Neural cell (in vitro differentiated cells): ENCODE data around the gene JOSD2. TPM values are rescaled to one million over a fixed set of nuclear protein-coding genes. Genes with fewer than 3 reads are reported as not detected.

Source experiments
- H2AFZ ChIP-seq: fragments of 200-600, 300-800 bp; sonication (generic), shearing (Covaris generic); 2 replicates; pipeline ENCODE4 v1.6.0; 2014; ENCODE audit warnings: low read depth, mild to moderate bottlenecking, antibody characterized with exemption, low read length, moderate library complexity
- H3F3A ChIP-seq: fragments of 200-600 bp; shearing (Covaris generic); 2 replicates; pipeline ENCODE4 v1.6.1; 2016; ENCODE audit warnings: mild to moderate bottlenecking, moderate library complexity, mixed read lengths, antibody characterized with exemption, low read length; ENCODE audit not compliant: insufficient read depth, poor library complexity, severe bottlenecking
- H3K27ac ChIP-seq: fragments of 200-600, 300-800 bp; sonication (generic), shearing (Covaris generic); 2 replicates; pipeline ENCODE4 v1.5.1; 2014; ENCODE audit warnings: mild to moderate bottlenecking, low read length, moderate library complexity
- H3K27me3 ChIP-seq: fragments of 300-800, 200-600 bp; sonication (generic), shearing (Covaris generic); 2 replicates; pipeline ENCODE4 v1.6.0; 2014; ENCODE audit warnings: mild to moderate bottlenecking, low read depth, low read length, moderate library complexity; ENCODE audit not compliant: insufficient read depth
- H3K36me3 ChIP-seq: fragments of 300-800, 200-600 bp; sonication (generic), shearing (Covaris generic); 2 replicates; pipeline ENCODE4 v1.5.1; 2014; ENCODE audit warnings: mild to moderate bottlenecking, antibody characterized with exemption, low read length, moderate library complexity; ENCODE audit not compliant: insufficient read depth
- H3K4me2 ChIP-seq: fragments of 300-800, 200-600 bp; sonication (generic), shearing (Covaris generic); 2 replicates; pipeline ENCODE4 v1.6.0; 2014; ENCODE audit warnings: mild to moderate bottlenecking, low read length
- H3K4me3 ChIP-seq: fragments of 300-800, 200-600 bp; sonication (generic), shearing (Covaris generic); 2 replicates; pipeline ENCODE4 v1.5.1; 2014; ENCODE audit warnings: mild to moderate bottlenecking, low read length, moderate library complexity
- H3K79me2 ChIP-seq: fragments of 200-600 bp; shearing (Covaris generic); replicated peaks from 2 replicates; pipeline ENCODE4 v1.6.0; 2014; ENCODE audit warnings: mild to moderate bottlenecking, low read length, moderate library complexity; ENCODE audit not compliant: insufficient read depth
- H3K9ac ChIP-seq: fragments of 300-800, 200-600 bp; sonication (generic), shearing (Covaris generic); 2 replicates; pipeline ENCODE4 v1.6.1; 2016; ENCODE audit warnings: mild to moderate bottlenecking, low read length, mixed read lengths
- H3K9me2 ChIP-seq: fragments of 200-600 bp; shearing (Covaris generic); 2 replicates; pipeline ENCODE4 v1.6.1; 2016; ENCODE audit warnings: mild to moderate bottlenecking, low read length, mixed read lengths; ENCODE audit not compliant: insufficient read depth
- H3K9me3 ChIP-seq: fragments of 200-600, 300-800 bp; sonication (generic), shearing (Covaris generic); 2 replicates; pipeline ENCODE4 v1.6.1; 2016; ENCODE audit warnings: mild to moderate bottlenecking, mixed run types, low read length, moderate library complexity, mixed read lengths
- H4K20me1 ChIP-seq: fragments of 200-600 bp; shearing (Covaris generic); 2 replicates; pipeline ENCODE4 v1.6.1; 2016; ENCODE audit warnings: mild to moderate bottlenecking, mixed run types; ENCODE audit not compliant: insufficient read depth
- CTCF ChIP-seq: fragments of 450-650 bp; IDR thresholded peaks from 2 replicates; pipeline ENCODE4 v1.5.1; 2014; ENCODE audit warnings: antibody characterized with exemption, mild to moderate bottlenecking, moderate library complexity; ENCODE audit not compliant: poor library complexity, severe bottlenecking
- EP300 ChIP-seq: fragments of 450-650 bp; conservative IDR thresholded peaks from 2 replicates; pipeline ENCODE4 v1.6.1; 2014; ENCODE audit warnings: antibody characterized with exemption, mild to moderate bottlenecking, moderate library complexity; ENCODE audit not compliant: poor library complexity, severe bottlenecking
- POLR2AphosphoS5 ChIP-seq: IDR thresholded peaks from 2 replicates; pipeline ENCODE4 v1.6.1; 2012
- RAD21 ChIP-seq: fragments of 450-650 bp; conservative IDR thresholded peaks from 2 replicates; pipeline ENCODE4 v1.6.1; 2014; ENCODE audit warnings: antibody characterized with exemption, mild to moderate bottlenecking, moderate library complexity
- REST ChIP-seq: IDR thresholded peaks from 2 replicates; pipeline ENCODE4 v1.6.1; 2012; ENCODE audit warnings: borderline replicate concordance
- SMC3 ChIP-seq: fragments of 450-650 bp; conservative IDR thresholded peaks from 2 replicates; pipeline ENCODE4 v1.6.1; 2014; ENCODE audit warnings: antibody characterized with exemption, mild to moderate bottlenecking, moderate library complexity; ENCODE audit not compliant: poor library complexity
- TAF1 ChIP-seq: IDR thresholded peaks from 2 replicates; pipeline ENCODE4 v1.6.1; 2012; ENCODE audit warnings: low read depth
- polyA plus RNA-seq: library from polyadenylated mRNA; depleted of rRNA; stranded (reverse); fragments of >200 nt; gene quantifications from 2 replicates; pipeline ENCODE4 v1.2.3, GENCODE V29; 2014

The JOSD2 gene
- polyA plus RNA-seq, 1 donor from 2014 or later = 10.7 TPM

DNA sequence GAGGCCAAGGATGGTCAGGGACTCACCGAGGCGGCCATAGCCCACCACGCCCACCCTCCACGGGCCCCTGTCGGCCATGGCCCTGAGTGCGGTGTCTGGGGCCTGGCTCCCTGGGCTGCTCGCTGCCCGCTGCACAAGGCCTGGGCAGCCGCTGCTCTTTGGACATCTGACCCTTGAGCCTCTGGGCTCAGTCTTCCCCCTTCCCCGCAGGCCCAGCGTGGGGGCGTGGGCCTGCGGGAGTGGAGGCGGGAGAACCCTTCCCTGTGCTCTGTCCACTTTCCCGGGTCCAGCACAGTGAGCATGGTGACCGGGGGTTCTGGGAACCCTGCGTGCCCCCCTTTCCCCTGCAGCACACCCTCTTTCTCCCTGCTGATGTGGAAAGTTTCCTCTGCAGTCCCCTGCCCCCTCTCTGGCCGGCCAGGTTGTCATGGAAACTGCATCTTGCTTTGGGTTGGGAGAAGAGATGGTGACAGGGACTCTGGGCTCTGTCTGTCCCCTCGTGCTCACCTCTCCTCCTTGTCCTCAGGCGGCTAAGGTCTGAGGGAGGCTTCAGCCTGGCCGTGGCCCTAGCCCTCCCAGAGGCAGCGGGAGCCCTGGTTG lies 2.9 kb upstream of the JOSD2 start, which contains the start of gene ASPDH:
Gene ASPDH, minus strand, starts transcription at position 168 of the 600 bp plus-strand sequence. Its CDS starts 90 bp downstream, at position 78.
- Histone ChIP-seq H3K27ac (peak within 1 kb of the TSS; percentile 100), H3K79me2 (no peaks in the 10 kb centered on the region), H3K9me3 (peaks cover 4% of the 10 kb centered on the region), H3K4me2 (no peak within 1 kb of the TSS), H3K36me3 (peaks cover 7% of the 10 kb centered on the region), H3K4me3 (peak within 1 kb of the TSS; percentile 47), H3K27me3 (no peaks in the 10 kb centered on the region), H4K20me1 (no peaks in the 10 kb centered on the region), H3F3A (no peaks in the 10 kb centered on the region), H2AFZ (no peak within 1 kb of the TSS), H3K9ac (peak within 1 kb of the TSS; percentile 35), H3K9me2 (no peaks in the 10 kb centered on the region)
- TF ChIP-seq SMC3 (no peak), POLR2AphosphoS5 (peak; percentile 6)

- H3K4me3 ChIP-seq = peak overlapping the region; percentile 47
- no peaks in the 10 kb centered on the region for H3K36me3 ChIP-seq
- H3K27ac ChIP-seq = peak overlapping the region; percentile 100
Measured at GRCh38 chr19:50512999-50513745, 2.2 kb upstream of the JOSD2 start.

More at GRCh38 chr19:50512999-50513745, 2.2 kb upstream of the JOSD2 start:
- no peaks in the 10 kb centered on the region for H4K20me1 ChIP-seq
- TF ChIP-seq EP300 (no peak), CTCF (no peak), POLR2AphosphoS5 (peak; percentile 10), TAF1 (no peak), RAD21 (no peak), REST (no peak), SMC3 (no peak)
- no peak overlapping the region for H2AFZ ChIP-seq
- no peaks in the 10 kb centered on the region for H3K27me3 ChIP-seq
- no peaks in the 10 kb centered on the region for H3F3A ChIP-seq
- H3K79me2 ChIP-seq = no peaks in the 10 kb centered on the region
- no peaks in the 10 kb centered on the region for H3K9me2 ChIP-seq
- H3K9ac ChIP-seq = peak overlapping the region; percentile 35
- H3K9me3 ChIP-seq = no peaks in the 10 kb centered on the region
- no peak overlapping the region for H3K4me2 ChIP-seq
